GM12872 (cell line): ENCODE data around the gene LAMB1.

Source experiments
- CTCF ChIP-seq: IDR thresholded peaks from 3 replicates; pipeline ENCODE4 v1.5.1; 2011; ENCODE audit warnings: low read depth, mild to moderate bottlenecking, low read length, moderate library complexity; ENCODE audit not compliant: insufficient read depth

LAMB1 gene

GRCh38 chr7:107889992-107890391 lies 113.0 kb downstream of the LAMB1 start:
- no peak for TF ChIP-seq CTCF

GRCh38 chr7:107884066-107884818 lies 118.7 kb downstream of the LAMB1 start:
- TF ChIP-seq CTCF = no peak

GRCh38 chr7:107882766-107883165 lies 120.2 kb downstream of the LAMB1 start:
- no peak for TF ChIP-seq CTCF

GRCh38 chr7:107879400-107880035 lies 123.4 kb downstream of the LAMB1 start:
- peak; percentile 71 for TF ChIP-seq CTCF

GRCh38 chr7:107878636-107879035 lies 124.3 kb downstream of the LAMB1 start:
- no peak for TF ChIP-seq CTCF

- no peak for TF ChIP-seq CTCF
Observed at GRCh38 chr7:107877731-107878382, 125.1 kb downstream of the LAMB1 start.

- TF ChIP-seq CTCF = no peak
Observed at GRCh38 chr7:107876916-107877315, 126.0 kb downstream of the LAMB1 start.
